ENCODE results near the gene URI1.

DNA sequence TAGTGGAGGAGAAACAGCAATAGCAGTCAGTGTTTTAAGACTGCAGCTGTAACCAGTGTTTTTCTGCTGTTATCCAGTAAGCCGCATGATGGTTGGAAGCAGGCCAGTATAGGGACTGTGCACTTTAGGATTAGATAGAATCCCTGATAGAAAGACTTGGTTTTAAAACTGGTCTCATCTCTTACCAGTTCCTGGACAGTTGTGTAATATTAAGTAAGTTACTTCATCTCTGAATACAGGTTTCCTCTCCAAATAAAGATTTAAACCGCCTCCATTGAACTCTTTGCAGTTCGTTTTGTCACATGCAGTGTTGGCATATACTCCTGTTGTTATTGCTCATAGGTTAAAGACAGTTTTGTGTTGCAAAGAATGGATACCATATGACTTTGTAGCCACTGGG is 25.6 kb downstream of the URI1 start:
- TF ChIP-seq EZH2 (IDR thresholded peaks at IDR 0.05), result no peak
- no peak for TF ChIP-seq POLR2AphosphoS5 (IDR thresholded peaks at IDR 0.05; ENCODE audit: borderline replicate concordance, low read depth, low read length)
- TF ChIP-seq FOXP2 (optimal IDR thresholded peaks at IDR 0.05; ENCODE audit: control extremely low read depth, extremely low read length, insufficient read depth), result no peak

Data from SK-N-MC (cell line).